HEK293 (cell line): ENCODE measurements around the gene NAT16.

ENCODE experiments used
- CTCF ChIA-PET: fragments of 350-600 bp; formaldehyde crosslinking; extraction: SDS; loops from one replicate; lab custom pipeline; 2021; ENCODE audit warnings: antibody characterized with exemption; lab: Yijun Ruan, JAX
- POLR2A ChIA-PET: fragments of 300-600 bp; formaldehyde crosslinking; extraction: SDS; loops from one replicate; lab custom pipeline; 2020; ENCODE audit warnings: antibody characterized with exemption, inconsistent platforms; lab: Yijun Ruan, JAX
- H3K27ac ChIP-seq: fragments of 200-500 bp; sonication (Bioruptor generic); 2 replicates; pipeline ENCODE4 v1.5.1; 2014; ENCODE audit warnings: low read depth, low read length, control low read depth, inconsistent platforms; ENCODE audit errors: extremely low read depth
- H3K36me3 ChIP-seq, 2 experiments: fragments of 200-500 bp in 1 of 2; sonication (Bioruptor generic) in 1 of 2; 1 replicate in 1 of 2; 2 replicates in 1 of 2; pipeline ENCODE4 v1.5.1; 2014 to 2017; ENCODE audit warnings: inconsistent platforms in 2 of 2, low read length in 2 of 2; ENCODE audit not compliant: control insufficient read depth in 2 of 2, insufficient read depth in 1 of 2
- H3K4me1 ChIP-seq: fragments of 200-500 bp; sonication (Bioruptor generic); 2 replicates; pipeline ENCODE4 v1.5.1; 2014; ENCODE audit warnings: mild to moderate bottlenecking, low read length, inconsistent platforms; ENCODE audit not compliant: control insufficient read depth, insufficient read depth
- H3K4me3 ChIP-seq: 2 replicates; pipeline ENCODE4 v1.5.1; 2011; ENCODE audit warnings: low read depth, mild to moderate bottlenecking, control low read depth, low read length, moderate library complexity
- H3K9me3 ChIP-seq: fragments of 200-500 bp; sonication (Bioruptor generic); 2 replicates; pipeline ENCODE4 v1.5.1; 2014; ENCODE audit warnings: low read depth, low read length, inconsistent platforms; ENCODE audit not compliant: control insufficient read depth, insufficient read depth
- AEBP2 ChIP-seq: fragments of 450-650 bp; formaldehyde crosslinking; IDR thresholded peaks from 2 replicates; pipeline ENCODE4 v1.5.1; 2016; ENCODE audit warnings: missing biosample characterization, missing genetic modification characterization, borderline replicate concordance
- EGR2 ChIP-seq: fragments of 450-650 bp; formaldehyde crosslinking; IDR thresholded peaks from 2 replicates; pipeline ENCODE4 v1.5.1; 2016; ENCODE audit warnings: low read depth, missing biosample characterization, missing genetic modification characterization
- KLF1 ChIP-seq: fragments of 450-650 bp; formaldehyde crosslinking; IDR thresholded peaks from 2 replicates; pipeline ENCODE4 v1.5.1; 2016; ENCODE audit warnings: missing biosample characterization, missing genetic modification characterization
- KLF17 ChIP-seq: fragments of 450-650 bp; formaldehyde crosslinking; IDR thresholded peaks from 2 replicates; pipeline ENCODE4 v1.5.1; 2016; ENCODE audit warnings: missing biosample characterization, missing genetic modification characterization
- SALL2 ChIP-seq: fragments of 450-650 bp; formaldehyde crosslinking; IDR thresholded peaks from 2 replicates; pipeline ENCODE4 v1.5.0; 2017; ENCODE audit warnings: missing biosample characterization, mild to moderate bottlenecking, missing genetic modification characterization, borderline replicate concordance
- SCRT1 ChIP-seq: fragments of 450-650 bp; formaldehyde crosslinking; IDR thresholded peaks from 2 replicates; pipeline ENCODE4 v1.5.1; 2016; ENCODE audit warnings: missing biosample characterization, missing genetic modification characterization, borderline replicate concordance
- SCRT2 ChIP-seq: fragments of 450-650 bp; formaldehyde crosslinking; IDR thresholded peaks from 2 replicates; pipeline ENCODE4 v1.5.1; 2016; ENCODE audit warnings: missing biosample characterization, missing genetic modification characterization
- TCF7L2 ChIP-seq: IDR thresholded peaks from 2 replicates; pipeline ENCODE4 v1.6.1; 2011; ENCODE audit warnings: low read depth, mild to moderate bottlenecking, inconsistent platforms, low read length, moderate library complexity, borderline replicate concordance
- WT1 ChIP-seq: fragments of 450-650 bp; formaldehyde crosslinking; IDR thresholded peaks from 2 replicates; pipeline ENCODE4 v1.5.1; 2016; ENCODE audit warnings: missing biosample characterization, missing genetic modification characterization
- YY1 ChIP-seq: fragments of 450-650 bp; formaldehyde crosslinking; IDR thresholded peaks from 2 replicates; pipeline ENCODE4 v1.5.1; 2018; ENCODE audit warnings: missing biosample characterization, missing genetic modification characterization
- ZBTB20 ChIP-seq: fragments of 450-650 bp; formaldehyde crosslinking; IDR thresholded peaks from 2 replicates; pipeline ENCODE4 v1.5.1; 2016; ENCODE audit warnings: missing biosample characterization, missing genetic modification characterization
- ZBTB8A ChIP-seq: fragments of 450-650 bp; formaldehyde crosslinking; IDR thresholded peaks from 2 replicates; pipeline ENCODE4 v1.5.1; 2016; ENCODE audit warnings: missing biosample characterization, missing genetic modification characterization
- ZFP37 ChIP-seq: fragments of 450-650 bp; formaldehyde crosslinking; IDR thresholded peaks from 2 replicates; pipeline ENCODE4 v1.5.1; 2016; ENCODE audit warnings: missing biosample characterization, missing genetic modification characterization
- ZNF133 ChIP-seq: fragments of 450-650 bp; formaldehyde crosslinking; IDR thresholded peaks from 2 replicates; pipeline ENCODE4 v1.5.1; 2016; ENCODE audit warnings: missing biosample characterization, missing genetic modification characterization
- ZNF169 ChIP-seq: fragments of 450-650 bp; formaldehyde crosslinking; IDR thresholded peaks from 2 replicates; pipeline ENCODE4 v1.5.1; 2016; ENCODE audit warnings: missing biosample characterization, missing genetic modification characterization
- ZNF37A ChIP-seq: fragments of 450-650 bp; IDR thresholded peaks from 2 replicates; pipeline ENCODE4 v1.5.1; 2018; ENCODE audit warnings: missing biosample characterization, missing genetic modification characterization
- ZNF394 ChIP-seq: fragments of 450-650 bp; formaldehyde crosslinking; IDR thresholded peaks from 2 replicates; pipeline ENCODE4 v1.5.1; 2016; ENCODE audit warnings: missing biosample characterization, missing genetic modification characterization, mild to moderate bottlenecking, moderate library complexity, borderline replicate concordance
- ZNF530 ChIP-seq: fragments of 450-650 bp; formaldehyde crosslinking; IDR thresholded peaks from 2 replicates; pipeline ENCODE4 v1.5.1; 2016; ENCODE audit warnings: low read depth, missing biosample characterization, missing genetic modification characterization
- ZNF624 ChIP-seq: fragments of 450-650 bp; formaldehyde crosslinking; IDR thresholded peaks from 2 replicates; pipeline ENCODE4 v1.5.1; 2017; ENCODE audit warnings: missing biosample characterization, missing genetic modification characterization
- ZNF670 ChIP-seq: fragments of 450-650 bp; formaldehyde crosslinking; IDR thresholded peaks from 2 replicates; pipeline ENCODE4 v1.5.1; 2016; ENCODE audit warnings: missing biosample characterization, missing genetic modification characterization, low read depth
- TF ChIP-seq, protein P1 (sequence below): fragments of 450-650 bp; formaldehyde crosslinking; IDR thresholded peaks from 2 replicates; pipeline ENCODE4 v1.5.1; 2016; ENCODE audit warnings: missing biosample characterization, missing genetic modification characterization, low read depth
- TF ChIP-seq, protein P2 (sequence below): fragments of 450-650 bp; formaldehyde crosslinking; IDR thresholded peaks from 2 replicates; pipeline ENCODE4 v1.5.1; 2016; ENCODE audit warnings: missing biosample characterization, missing genetic modification characterization
- TF ChIP-seq, protein P3 (sequence below): fragments of 450-650 bp; formaldehyde crosslinking; IDR thresholded peaks from 2 replicates; pipeline ENCODE4 v1.5.1; 2016; ENCODE audit warnings: missing biosample characterization, missing genetic modification characterization

NAT16 gene

GRCh38 chr7:101220295-101220694 is 40.2 kb upstream of the NAT16 start:
- TF ChIP-seq, protein P1, sequence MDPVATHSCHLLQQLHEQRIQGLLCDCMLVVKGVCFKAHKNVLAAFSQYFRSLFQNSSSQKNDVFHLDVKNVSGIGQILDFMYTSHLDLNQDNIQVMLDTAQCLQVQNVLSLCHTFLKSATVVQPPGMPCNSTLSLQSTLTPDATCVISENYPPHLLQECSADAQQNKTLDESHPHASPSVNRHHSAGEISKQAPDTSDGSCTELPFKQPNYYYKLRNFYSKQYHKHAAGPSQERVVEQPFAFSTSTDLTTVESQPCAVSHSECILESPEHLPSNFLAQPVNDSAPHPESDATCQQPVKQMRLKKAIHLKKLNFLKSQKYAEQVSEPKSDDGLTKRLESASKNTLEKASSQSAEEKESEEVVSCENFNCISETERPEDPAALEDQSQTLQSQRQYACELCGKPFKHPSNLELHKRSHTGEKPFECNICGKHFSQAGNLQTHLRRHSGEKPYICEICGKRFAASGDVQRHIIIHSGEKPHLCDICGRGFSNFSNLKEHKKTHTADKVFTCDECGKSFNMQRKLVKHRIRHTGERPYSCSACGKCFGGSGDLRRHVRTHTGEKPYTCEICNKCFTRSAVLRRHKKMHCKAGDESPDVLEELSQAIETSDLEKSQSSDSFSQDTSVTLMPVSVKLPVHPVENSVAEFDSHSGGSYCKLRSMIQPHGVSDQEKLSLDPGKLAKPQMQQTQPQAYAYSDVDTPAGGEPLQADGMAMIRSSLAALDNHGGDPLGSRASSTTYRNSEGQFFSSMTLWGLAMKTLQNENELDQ (tag by site-specific recombination) = no peak
- TF ChIP-seq KLF17 (tag by site-specific recombination) (no peak), ZNF624 (tag by site-specific recombination) (no peak), SCRT2 (tag by site-specific recombination) (peak; percentile 79), SCRT1 (tag by site-specific recombination) (0 out of 2 replicates have a peak, but pooled peaks have one; percentile 20), ZBTB8A (no peak), ZNF530 (tag by site-specific recombination) (no peak), ZNF37A (no peak), ZNF394 (tag by site-specific recombination) (no peak), KLF1 (no peak), SALL2 (tag by site-specific recombination) (no peak)
- TF ChIP-seq, all 188 proteins: peak for 2
- CTCF ChIA-PET = interaction anchor here (1.9 to 2.1 kb wide), 2 partner anchors 24 to 28 kb away, joined by 6 to 13 read pairs; partner anchors contain the start of gene FIS1
- Histone ChIP-seq H3K9me3 (no peaks in the 10 kb centered on the region), H3K4me1 (no peaks in the 10 kb centered on the region), H3K36me3 (peaks cover 3 to 26% of the 10 kb centered on the region in 2 experiments; a peak in 2 of 3 replicates), H3K27ac (no peak overlapping the region), H3K4me3 (no peak overlapping the region)
- POLR2A ChIA-PET = no interaction called here

GRCh38 chr7:101218236-101219125 is 38.4 kb upstream of the NAT16 start:
- Histone ChIP-seq H3K27ac (no peak overlapping the region), H3K4me3 (peak overlapping the region; percentile 53), H3K4me1 (0 out of 2 replicates have a peak, but pooled peaks cover 3% of the 10 kb centered on the region), H3K9me3 (no peaks in the 10 kb centered on the region), H3K36me3 (peaks cover 3 to 19% of the 10 kb centered on the region in 2 experiments; a peak in 2 of 3 replicates)
- CTCF ChIA-PET = interaction anchor here (0.6 to 1.9 kb wide), 10 partner anchors 10 to 195 kb away, joined by 3 to 21 read pairs (median 4); partner anchors contain the start of gene FIS1
- POLR2A ChIA-PET = interaction anchor here (0.6 to 2.7 kb wide), 19 partner anchors 9 to 632 kb away, joined by 3 to 23 read pairs (median 5); partner anchors contain the start of genes FBXO24, FIS1, IFT22 and LRCH4
- no peak for TF ChIP-seq ZFP37 (tag by site-specific recombination)
- TF ChIP-seq ZNF394 (tag by site-specific recombination) = peak; percentile 41; the same call in 1 of the 2 replicates
- TF ChIP-seq, protein P2, sequence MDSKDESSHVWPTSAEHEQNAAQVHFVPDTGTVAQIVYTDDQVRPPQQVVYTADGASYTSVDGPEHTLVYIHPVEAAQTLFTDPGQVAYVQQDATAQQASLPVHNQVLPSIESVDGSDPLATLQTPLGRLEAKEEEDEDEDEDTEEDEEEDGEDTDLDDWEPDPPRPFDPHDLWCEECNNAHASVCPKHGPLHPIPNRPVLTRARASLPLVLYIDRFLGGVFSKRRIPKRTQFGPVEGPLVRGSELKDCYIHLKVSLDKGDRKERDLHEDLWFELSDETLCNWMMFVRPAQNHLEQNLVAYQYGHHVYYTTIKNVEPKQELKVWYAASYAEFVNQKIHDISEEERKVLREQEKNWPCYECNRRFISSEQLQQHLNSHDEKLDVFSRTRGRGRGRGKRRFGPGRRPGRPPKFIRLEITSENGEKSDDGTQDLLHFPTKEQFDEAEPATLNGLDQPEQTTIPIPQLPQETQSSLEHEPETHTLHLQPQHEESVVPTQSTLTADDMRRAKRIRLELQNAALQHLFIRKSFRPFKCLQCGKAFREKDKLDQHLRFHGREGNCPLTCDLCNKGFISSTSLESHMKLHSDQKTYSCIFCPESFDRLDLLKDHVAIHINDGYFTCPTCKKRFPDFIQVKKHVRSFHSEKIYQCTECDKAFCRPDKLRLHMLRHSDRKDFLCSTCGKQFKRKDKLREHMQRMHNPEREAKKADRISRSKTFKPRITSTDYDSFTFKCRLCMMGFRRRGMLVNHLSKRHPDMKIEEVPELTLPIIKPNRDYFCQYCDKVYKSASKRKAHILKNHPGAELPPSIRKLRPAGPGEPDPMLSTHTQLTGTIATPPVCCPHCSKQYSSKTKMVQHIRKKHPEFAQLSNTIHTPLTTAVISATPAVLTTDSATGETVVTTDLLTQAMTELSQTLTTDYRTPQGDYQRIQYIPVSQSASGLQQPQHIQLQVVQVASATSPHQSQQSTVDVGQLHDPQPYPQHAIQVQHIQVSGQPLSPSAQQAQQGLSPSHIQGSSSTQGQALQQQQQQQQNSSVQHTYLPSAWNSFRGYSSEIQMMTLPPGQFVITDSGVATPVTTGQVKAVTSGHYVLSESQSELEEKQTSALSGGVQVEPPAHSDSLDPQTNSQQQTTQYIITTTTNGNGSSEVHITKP (tag by site-specific recombination) = peak; percentile 83
- TF ChIP-seq, protein P3, sequence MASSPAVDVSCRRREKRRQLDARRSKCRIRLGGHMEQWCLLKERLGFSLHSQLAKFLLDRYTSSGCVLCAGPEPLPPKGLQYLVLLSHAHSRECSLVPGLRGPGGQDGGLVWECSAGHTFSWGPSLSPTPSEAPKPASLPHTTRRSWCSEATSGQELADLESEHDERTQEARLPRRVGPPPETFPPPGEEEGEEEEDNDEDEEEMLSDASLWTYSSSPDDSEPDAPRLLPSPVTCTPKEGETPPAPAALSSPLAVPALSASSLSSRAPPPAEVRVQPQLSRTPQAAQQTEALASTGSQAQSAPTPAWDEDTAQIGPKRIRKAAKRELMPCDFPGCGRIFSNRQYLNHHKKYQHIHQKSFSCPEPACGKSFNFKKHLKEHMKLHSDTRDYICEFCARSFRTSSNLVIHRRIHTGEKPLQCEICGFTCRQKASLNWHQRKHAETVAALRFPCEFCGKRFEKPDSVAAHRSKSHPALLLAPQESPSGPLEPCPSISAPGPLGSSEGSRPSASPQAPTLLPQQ = no peak
- TF ChIP-seq ZNF169 = no peak
- no peak for TF ChIP-seq AEBP2
- TF ChIP-seq TCF7L2 = no peak
- TF ChIP-seq YY1 = no peak
- TF ChIP-seq EGR2 (tag by site-specific recombination) = peak; percentile 30; the same call in 1 of the 2 replicates
- TF ChIP-seq ZNF133 (tag by site-specific recombination) = no peak
- TF ChIP-seq WT1 = no peak
- TF ChIP-seq ZNF670 (tag by site-specific recombination) = no peak
- TF ChIP-seq ZBTB20 (tag by site-specific recombination) = peak; percentile 17; the same call in 1 of the 2 replicates
